RWPE2 (cell line): ENCODE data around the gene SUSD5.
A peak's percentile ranks its signal among the peaks of the same experiment; 100 is the strongest.

Experiments
- ATAC-seq: fragments of 200-7000 bp; cut with Tn5 transposase; 3 replicates; pipeline ENCODE4 v1.9.1; 2021; ENCODE audit warnings: low read depth
- DNase-seq: peaks from one replicate; pipeline ENCODE4 v3.0.0-alpha.2; 2020; ENCODE audit warnings: low spot score
- H3K27ac ChIP-seq: fragments of 450-650 bp; 2 replicates; pipeline ENCODE4 v1.5.1; 2017; ENCODE audit warnings: mild to moderate bottlenecking; ENCODE audit not compliant: poor library complexity, severe bottlenecking
- H3K27me3 ChIP-seq: fragments of 250-450 bp; sonication (Bioruptor Pico); 2 replicates; pipeline ENCODE4 v1.5.1; 2021; ENCODE audit warnings: mild to moderate bottlenecking, moderate library complexity; ENCODE audit not compliant: insufficient read depth, poor library complexity, severe bottlenecking
- H3K36me3 ChIP-seq: fragments of 250-450 bp; sonication (Bioruptor Pico); 2 replicates; pipeline ENCODE4 v1.5.1; 2020; ENCODE audit warnings: low read depth, mild to moderate bottlenecking, moderate library complexity
- H3K4me1 ChIP-seq: fragments of 250-450 bp; sonication (Bioruptor Pico); 2 replicates; pipeline ENCODE4 v1.5.1; 2021; ENCODE audit warnings: mild to moderate bottlenecking, moderate library complexity; ENCODE audit not compliant: insufficient read depth, poor library complexity, severe bottlenecking
- H3K4me3 ChIP-seq: fragments of 250-450 bp; sonication (Bioruptor Pico); 2 replicates; pipeline ENCODE4 v1.5.1; 2021; ENCODE audit warnings: mild to moderate bottlenecking, moderate library complexity; ENCODE audit not compliant: severe bottlenecking
- H3K9me3 ChIP-seq: fragments of 250-450 bp; sonication (Bioruptor Pico); 2 replicates; pipeline ENCODE4 v1.5.1; 2021; ENCODE audit warnings: mild to moderate bottlenecking, moderate library complexity; ENCODE audit not compliant: severe bottlenecking
- TF ChIP-seq, protein P1 (sequence below): fragments of 450-650 bp; IDR thresholded peaks from one replicate; pipeline ENCODE4 v1.5.1; 2017; ENCODE audit warnings: mild to moderate bottlenecking, moderate library complexity; ENCODE audit not compliant: poor library complexity, severe bottlenecking

The SUSD5 gene

GRCh38 chr3:33122991-33123390 lies 95.6 kb downstream of the SUSD5 start:
- Histone ChIP-seq H3K9me3 (no peaks in the 10 kb centered on the region), H3K27ac (no peak overlapping the region), H3K4me1 (no peaks in the 10 kb centered on the region), H3K27me3 (no peaks in the 10 kb centered on the region), H3K4me3 (no peak overlapping the region), H3K36me3 (peaks cover 56% of the 10 kb centered on the region)
- TF ChIP-seq, protein P1, sequence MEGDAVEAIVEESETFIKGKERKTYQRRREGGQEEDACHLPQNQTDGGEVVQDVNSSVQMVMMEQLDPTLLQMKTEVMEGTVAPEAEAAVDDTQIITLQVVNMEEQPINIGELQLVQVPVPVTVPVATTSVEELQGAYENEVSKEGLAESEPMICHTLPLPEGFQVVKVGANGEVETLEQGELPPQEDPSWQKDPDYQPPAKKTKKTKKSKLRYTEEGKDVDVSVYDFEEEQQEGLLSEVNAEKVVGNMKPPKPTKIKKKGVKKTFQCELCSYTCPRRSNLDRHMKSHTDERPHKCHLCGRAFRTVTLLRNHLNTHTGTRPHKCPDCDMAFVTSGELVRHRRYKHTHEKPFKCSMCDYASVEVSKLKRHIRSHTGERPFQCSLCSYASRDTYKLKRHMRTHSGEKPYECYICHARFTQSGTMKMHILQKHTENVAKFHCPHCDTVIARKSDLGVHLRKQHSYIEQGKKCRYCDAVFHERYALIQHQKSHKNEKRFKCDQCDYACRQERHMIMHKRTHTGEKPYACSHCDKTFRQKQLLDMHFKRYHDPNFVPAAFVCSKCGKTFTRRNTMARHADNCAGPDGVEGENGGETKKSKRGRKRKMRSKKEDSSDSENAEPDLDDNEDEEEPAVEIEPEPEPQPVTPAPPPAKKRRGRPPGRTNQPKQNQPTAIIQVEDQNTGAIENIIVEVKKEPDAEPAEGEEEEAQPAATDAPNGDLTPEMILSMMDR, result no peak
- DNase-seq (no peak), ATAC-seq (no peak)

DNA sequence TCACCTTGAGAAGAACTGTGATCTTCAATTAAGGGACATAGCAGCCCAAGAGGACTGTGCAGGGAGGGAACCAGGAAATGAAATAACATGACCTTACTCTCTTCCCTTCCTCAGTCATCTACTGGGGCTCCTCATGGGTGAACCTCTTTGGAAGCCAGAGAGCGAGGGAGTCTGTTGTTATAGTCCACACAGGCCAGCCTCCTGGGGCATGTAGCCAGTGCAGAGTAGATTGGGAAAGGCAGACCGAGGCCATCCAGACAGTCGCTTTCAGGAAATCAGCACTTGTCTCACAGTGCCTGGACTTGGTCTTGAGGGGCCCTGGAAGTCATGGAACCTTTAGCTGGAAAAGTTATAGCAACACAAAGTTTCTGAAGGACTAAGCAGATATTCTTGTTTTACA lies 98.7 kb downstream of the SUSD5 start:
- ATAC-seq (no peak), DNase-seq (no peak)
- no peaks in the 10 kb centered on the region for H3K9me3 ChIP-seq
- H3K4me1 ChIP-seq, result peaks cover 5% of the 10 kb centered on the region
- H3K36me3 ChIP-seq, result peaks cover 40% of the 10 kb centered on the region
- no peak overlapping the region for H3K27ac ChIP-seq
- H3K27me3 ChIP-seq, result no peaks in the 10 kb centered on the region
- TF ChIP-seq, protein P1, result no peak
- no peak overlapping the region for H3K4me3 ChIP-seq

DNA sequence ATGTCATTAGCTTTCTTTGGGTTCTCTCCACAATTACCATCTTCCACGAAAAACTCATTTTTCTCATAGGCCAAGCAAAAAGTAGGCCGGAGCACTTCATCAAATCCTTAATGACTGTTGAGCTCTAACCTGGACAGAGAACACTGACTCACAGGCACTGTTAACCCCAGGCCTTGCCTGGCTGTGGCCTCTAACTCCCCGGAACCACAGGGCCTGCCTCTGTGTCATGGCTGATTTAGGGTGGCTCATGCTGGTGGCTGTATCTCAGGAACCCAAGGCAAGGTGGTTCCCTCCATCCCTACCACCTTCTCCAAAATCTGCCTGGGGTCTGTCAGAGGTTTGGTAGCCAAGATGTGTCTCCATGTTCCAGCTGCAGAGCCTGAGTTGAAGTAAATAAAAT lies 101.1 kb downstream of the SUSD5 start:
- ATAC-seq (no peak), DNase-seq (no peak)
- Histone ChIP-seq H3K27ac (no peak overlapping the region), H3K27me3 (no peaks in the 10 kb centered on the region), H3K9me3 (no peaks in the 10 kb centered on the region), H3K36me3 (peaks cover 27% of the 10 kb centered on the region), H3K4me1 (peaks cover 12% of the 10 kb centered on the region), H3K4me3 (no peak overlapping the region)
- TF ChIP-seq, protein P1, result no peak

- H3K27ac ChIP-seq, result peak overlapping the region; percentile 89
- H3K4me3 ChIP-seq, result peak overlapping the region; percentile 63
- peaks cover 12% of the 10 kb centered on the region for H3K4me1 ChIP-seq
- no peaks in the 10 kb centered on the region for H3K9me3 ChIP-seq
- TF ChIP-seq, protein P1, result no peak
- peak; percentile 20; the same call in 1 of the 3 replicates for ATAC-seq
- H3K36me3 ChIP-seq, result peaks cover 10% of the 10 kb centered on the region
- DNase-seq, result no peak
- H3K27me3 ChIP-seq, result no peaks in the 10 kb centered on the region
These were observed 103.4 kb downstream of the SUSD5 start for GRCh38 chr3:33115024-33115768.

- Histone ChIP-seq H3K9me3 (no peaks in the 10 kb centered on the region), H3K36me3 (peaks cover 10% of the 10 kb centered on the region), H3K4me3 (peak overlapping the region; percentile 63), H3K4me1 (peaks cover 12% of the 10 kb centered on the region), H3K27me3 (no peaks in the 10 kb centered on the region), H3K27ac (peak overlapping the region; percentile 89)
- ATAC-seq (no peak), DNase-seq (no peak)
- TF ChIP-seq, protein P1, result no peak
These were observed 104.0 kb downstream of the SUSD5 start for GRCh38 chr3:33114622-33115023.
